Lower lobe of right lung (tissue), 2 donors: ENCODE results near the gene GSE1. TPM values are rescaled to one million over a fixed set of nuclear protein-coding genes. Genes with fewer than 3 reads are reported as not detected.

Experiments
- ATAC-seq, 2 donors: fragments of 200-7000 bp; cut with Tn5 transposase; one replicate each; pipeline ENCODE4 v1.9.1; 2020 to 2022; ENCODE audit warnings: mild to moderate bottlenecking in 2 of 2, moderate library complexity in 2 of 2
- DNase-seq: peaks from one replicate; pipeline ENCODE4 v3.0.0-alpha.2; 2020
- H3K27ac ChIP-seq: fragments of 200-600 bp; one replicate; pipeline ENCODE4 v1.8.0; 2022
- H3K27me3 ChIP-seq: fragments of 200-600 bp; one replicate; pipeline ENCODE4 v1.8.0; 2022; ENCODE audit warnings: low read depth
- H3K36me3 ChIP-seq: fragments of 200-600 bp; one replicate; pipeline ENCODE4 v1.8.0; 2022; ENCODE audit warnings: mild to moderate bottlenecking
- H3K4me1 ChIP-seq: fragments of 200-600 bp; one replicate; pipeline ENCODE4 v1.8.0; 2022
- H3K4me3 ChIP-seq: fragments of 200-600 bp; one replicate; pipeline ENCODE4 v1.8.0; 2022; ENCODE audit warnings: mild to moderate bottlenecking
- H3K9me3 ChIP-seq: fragments of 200-600 bp; one replicate; pipeline ENCODE4 v1.8.0; 2022
- CTCF ChIP-seq: fragments of 200-600 bp; IDR thresholded peaks from one replicate; pipeline ENCODE4 v1.8.0; 2022; ENCODE audit warnings: antibody characterized with exemption, mild to moderate bottlenecking
- intact Hi-C: fragments of 100-400 bp; cut with DNase I; formaldehyde crosslinking; loops from one replicate; pipeline ENCODE4 v1.11.0; 2022
- total RNA-seq: library from RNA; stranded (reverse); fragmentation: NEBNext Ultra II Directional; extraction: Animal tissue kit (Norgen Biotek cat#: 25700); gene quantifications from one replicate; pipeline ENCODE4 v1.2.1, GENCODE V29; 2021
- donor health status: DM: no; HTN: yes; CAD: no; lungs with severe emphysema.

The GSE1 gene
- total RNA-seq, 1 donor from 2014 or later: 85.2 TPM

DNA sequence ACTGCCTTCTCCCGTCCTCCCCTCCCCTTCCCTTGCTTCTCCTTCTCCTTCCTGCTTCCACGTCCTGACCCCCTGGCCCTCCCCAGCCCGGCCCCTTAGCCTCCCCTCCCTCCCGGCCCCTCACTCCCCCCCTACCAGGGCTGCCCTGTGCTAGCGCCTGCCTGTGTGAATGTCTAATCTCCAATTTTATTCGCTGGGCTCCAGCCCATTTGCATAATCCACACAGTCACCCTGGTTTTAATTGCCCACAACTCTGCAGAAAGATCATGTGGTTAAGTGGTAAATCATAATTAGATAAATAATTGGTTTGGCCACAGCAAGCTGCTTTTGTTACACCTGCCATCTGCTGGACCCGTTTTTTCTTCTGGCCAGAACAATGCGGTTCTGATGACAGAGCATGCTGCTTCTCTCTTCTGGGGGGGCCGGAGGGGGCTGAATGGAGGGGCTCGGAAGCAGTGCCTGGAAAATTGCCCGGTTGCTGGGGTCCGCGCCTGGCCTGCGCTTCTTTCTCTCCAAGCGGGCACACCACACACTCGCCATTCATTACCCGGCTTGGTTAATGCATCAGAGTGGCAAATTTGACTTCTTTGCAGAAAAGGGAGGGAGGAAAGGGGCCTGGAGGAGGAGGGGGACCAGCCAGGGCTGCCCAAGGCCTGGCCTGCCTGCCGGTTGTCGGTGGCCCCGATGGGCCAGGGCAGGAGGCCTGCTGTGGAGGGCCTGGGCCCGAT, 19.5 kb upstream of the GSE1 start:
- no peaks in the 10 kb centered on the region for H3K27me3 ChIP-seq
- intact Hi-C loops: no loop called here
- no peak for ATAC-seq
- no peak for DNase-seq
- H3K4me1 ChIP-seq: peaks cover 6% of the 10 kb centered on the region
- no peak overlapping the region for H3K27ac ChIP-seq
- H3K36me3 ChIP-seq: no peaks in the 10 kb centered on the region
- no peak for TF ChIP-seq CTCF
- no peaks in the 10 kb centered on the region for H3K9me3 ChIP-seq
- H3K4me3 ChIP-seq: no peak overlapping the region

DNA sequence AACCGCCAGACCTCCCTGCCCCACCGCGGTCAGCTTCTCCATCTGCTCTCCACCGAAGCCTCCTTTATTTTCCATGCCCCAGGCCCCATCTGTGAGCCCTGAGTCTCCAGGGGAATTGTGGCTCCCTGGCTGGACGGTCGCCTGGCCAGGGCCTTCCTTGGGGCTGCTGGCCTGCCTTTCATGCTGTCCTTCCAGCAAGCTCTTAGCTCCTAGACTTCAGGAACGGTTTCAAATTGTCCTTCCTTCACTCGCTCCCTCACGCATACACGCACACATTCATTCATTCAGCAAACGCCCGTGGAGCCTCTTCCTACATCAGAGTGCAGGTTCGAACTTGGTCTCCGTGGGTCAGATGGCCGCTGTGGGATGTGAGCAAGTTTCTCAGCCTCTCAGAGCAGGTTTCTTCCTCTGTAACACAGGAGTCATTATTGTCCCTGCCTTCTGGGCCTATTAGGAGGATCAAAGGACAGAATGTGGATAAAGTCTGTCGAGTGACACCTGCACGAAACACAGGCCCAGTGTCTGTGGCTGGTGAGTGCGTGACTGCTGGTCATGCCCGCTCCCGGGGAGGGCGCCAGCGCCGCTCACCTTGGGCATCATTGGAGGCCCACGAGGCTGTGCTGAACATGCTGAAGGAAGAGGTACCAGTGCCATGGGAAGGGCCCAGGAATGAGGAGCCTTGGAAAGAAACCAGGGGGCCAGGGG, 18.7 kb upstream of the GSE1 start:
- Histone ChIP-seq H3K4me3 (no peak overlapping the region), H3K36me3 (no peaks in the 10 kb centered on the region), H3K9me3 (no peaks in the 10 kb centered on the region), H3K4me1 (peaks cover 6% of the 10 kb centered on the region), H3K27me3 (no peaks in the 10 kb centered on the region), H3K27ac (no peak overlapping the region)
- intact Hi-C loops: no loop called here
- no peak for TF ChIP-seq CTCF
- no peak for ATAC-seq
- no peak for DNase-seq

DNA sequence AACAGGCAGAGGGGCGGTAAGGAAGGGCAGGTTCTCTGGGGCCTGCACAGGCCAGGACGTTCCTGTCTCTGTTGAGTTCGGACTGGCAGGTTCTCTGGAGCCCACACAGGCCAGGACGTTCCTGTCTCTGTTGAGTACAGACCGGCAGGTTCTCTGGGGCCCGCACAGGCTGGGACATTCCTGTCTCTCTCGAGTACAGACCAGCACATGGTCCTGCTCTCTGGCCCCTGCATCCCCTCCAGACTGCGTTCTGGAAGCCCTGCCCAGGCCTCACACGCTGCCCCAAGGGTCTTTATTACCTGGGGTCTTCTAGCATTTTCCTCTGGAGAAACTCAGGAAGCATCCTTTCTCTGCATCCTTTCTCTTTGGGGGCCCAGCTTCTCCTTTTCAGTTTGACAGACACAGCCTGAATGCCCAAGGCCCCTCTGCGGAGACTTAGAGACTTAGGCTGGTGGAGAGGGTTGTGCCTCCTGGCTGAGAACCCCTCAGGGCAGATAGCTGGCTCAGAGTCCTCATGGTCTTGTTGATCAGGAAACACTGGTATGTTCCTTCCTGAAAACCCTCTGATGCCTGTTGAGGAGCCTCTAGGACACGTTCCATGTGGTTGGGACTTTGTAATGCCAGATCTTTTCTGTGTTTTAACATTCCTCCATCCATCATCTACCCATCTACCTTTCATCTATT, 18.0 kb upstream of the GSE1 start:
- Histone ChIP-seq H3K4me3 (no peak overlapping the region), H3K27me3 (no peaks in the 10 kb centered on the region), H3K9me3 (no peaks in the 10 kb centered on the region), H3K36me3 (no peaks in the 10 kb centered on the region), H3K4me1 (peaks cover 6% of the 10 kb centered on the region), H3K27ac (no peak overlapping the region)
- intact Hi-C loops: no loop called here
- ATAC-seq (peak in 1 of 2 donors; percentile 7), DNase-seq (no peak)
- no peak for TF ChIP-seq CTCF

- no peak for DNase-seq
- Histone ChIP-seq H3K4me3 (no peak overlapping the region), H3K4me1 (peaks cover 6% of the 10 kb centered on the region), H3K36me3 (no peaks in the 10 kb centered on the region), H3K27me3 (no peaks in the 10 kb centered on the region), H3K9me3 (no peaks in the 10 kb centered on the region), H3K27ac (no peak overlapping the region)
- intact Hi-C loops: no loop called here
- no peak for ATAC-seq
- TF ChIP-seq CTCF: no peak
Measured at GRCh38 chr16:85595812-85596502, 17.2 kb upstream of the GSE1 start.

GRCh38 chr16:85598141-85598540, 15.0 kb upstream of the GSE1 start:
- ATAC-seq (no peak), DNase-seq (no peak)

More at GRCh38 chr16:85598141-85598540, 15.0 kb upstream of the GSE1 start:
- intact Hi-C loops: no loop called here
- H3K9me3 ChIP-seq: no peaks in the 10 kb centered on the region
- no peak for TF ChIP-seq CTCF
- H3K27ac ChIP-seq: no peak overlapping the region
- H3K36me3 ChIP-seq: no peaks in the 10 kb centered on the region
- H3K4me1 ChIP-seq: peaks cover 6% of the 10 kb centered on the region
- no peak overlapping the region for H3K4me3 ChIP-seq
- H3K27me3 ChIP-seq: no peaks in the 10 kb centered on the region
